Fibroblast of mammary gland (primary cell): ENCODE data around the gene OR2F1.
A peak's percentile ranks its signal among the peaks of the same experiment; 100 is the strongest.

Source experiments
- DNase-seq: peaks from one replicate; pipeline ENCODE4 v3.0.0-alpha.2; 2010; ENCODE audit warnings: low read depth
- H3K4me3 ChIP-seq: 2 replicates; pipeline ENCODE4 v1.5.1; 2011; ENCODE audit warnings: low read depth, mild to moderate bottlenecking, low read length, moderate library complexity; ENCODE audit not compliant: control insufficient read depth
- TF ChIP-seq, protein P1 (sequence below): conservative IDR thresholded peaks from 2 replicates; pipeline ENCODE4 v1.5.1; 2011; ENCODE audit warnings: low read depth, low read length, inconsistent platforms; ENCODE audit not compliant: control insufficient read depth, insufficient read depth

The OR2F1 gene, protein sequence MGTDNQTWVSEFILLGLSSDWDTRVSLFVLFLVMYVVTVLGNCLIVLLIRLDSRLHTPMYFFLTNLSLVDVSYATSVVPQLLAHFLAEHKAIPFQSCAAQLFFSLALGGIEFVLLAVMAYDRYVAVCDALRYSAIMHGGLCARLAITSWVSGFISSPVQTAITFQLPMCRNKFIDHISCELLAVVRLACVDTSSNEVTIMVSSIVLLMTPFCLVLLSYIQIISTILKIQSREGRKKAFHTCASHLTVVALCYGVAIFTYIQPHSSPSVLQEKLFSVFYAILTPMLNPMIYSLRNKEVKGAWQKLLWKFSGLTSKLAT

DNA sequence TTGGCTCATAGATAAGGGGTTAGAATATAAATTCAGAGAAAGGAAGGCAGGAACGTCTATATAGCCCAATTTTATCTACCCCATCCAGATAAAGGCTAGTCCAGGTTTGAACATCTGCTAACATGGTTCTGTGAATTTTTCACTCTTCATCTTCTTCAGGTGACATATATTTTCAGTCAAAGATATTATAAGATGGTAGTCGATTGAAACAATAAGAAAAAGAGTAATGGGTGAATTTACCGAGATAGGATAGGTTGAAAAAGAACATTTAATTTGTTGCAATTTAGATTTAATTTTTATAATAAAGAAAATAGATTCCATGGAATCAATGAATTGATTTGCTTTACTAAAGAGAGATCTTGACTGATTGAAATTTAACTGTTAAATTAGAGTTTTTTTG is at the start of gene OR2F1:
OR2F1 (plus strand) TSS at position 301 of the 400 bp plus-strand sequence. CDS start 5,127 bp downstream, outside the sequence.
- H3K4me3 ChIP-seq, result no peak within 1 kb of the TSS
- TF ChIP-seq, protein P1, sequence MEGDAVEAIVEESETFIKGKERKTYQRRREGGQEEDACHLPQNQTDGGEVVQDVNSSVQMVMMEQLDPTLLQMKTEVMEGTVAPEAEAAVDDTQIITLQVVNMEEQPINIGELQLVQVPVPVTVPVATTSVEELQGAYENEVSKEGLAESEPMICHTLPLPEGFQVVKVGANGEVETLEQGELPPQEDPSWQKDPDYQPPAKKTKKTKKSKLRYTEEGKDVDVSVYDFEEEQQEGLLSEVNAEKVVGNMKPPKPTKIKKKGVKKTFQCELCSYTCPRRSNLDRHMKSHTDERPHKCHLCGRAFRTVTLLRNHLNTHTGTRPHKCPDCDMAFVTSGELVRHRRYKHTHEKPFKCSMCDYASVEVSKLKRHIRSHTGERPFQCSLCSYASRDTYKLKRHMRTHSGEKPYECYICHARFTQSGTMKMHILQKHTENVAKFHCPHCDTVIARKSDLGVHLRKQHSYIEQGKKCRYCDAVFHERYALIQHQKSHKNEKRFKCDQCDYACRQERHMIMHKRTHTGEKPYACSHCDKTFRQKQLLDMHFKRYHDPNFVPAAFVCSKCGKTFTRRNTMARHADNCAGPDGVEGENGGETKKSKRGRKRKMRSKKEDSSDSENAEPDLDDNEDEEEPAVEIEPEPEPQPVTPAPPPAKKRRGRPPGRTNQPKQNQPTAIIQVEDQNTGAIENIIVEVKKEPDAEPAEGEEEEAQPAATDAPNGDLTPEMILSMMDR, result no peak
- no peak for DNase-seq

DNA sequence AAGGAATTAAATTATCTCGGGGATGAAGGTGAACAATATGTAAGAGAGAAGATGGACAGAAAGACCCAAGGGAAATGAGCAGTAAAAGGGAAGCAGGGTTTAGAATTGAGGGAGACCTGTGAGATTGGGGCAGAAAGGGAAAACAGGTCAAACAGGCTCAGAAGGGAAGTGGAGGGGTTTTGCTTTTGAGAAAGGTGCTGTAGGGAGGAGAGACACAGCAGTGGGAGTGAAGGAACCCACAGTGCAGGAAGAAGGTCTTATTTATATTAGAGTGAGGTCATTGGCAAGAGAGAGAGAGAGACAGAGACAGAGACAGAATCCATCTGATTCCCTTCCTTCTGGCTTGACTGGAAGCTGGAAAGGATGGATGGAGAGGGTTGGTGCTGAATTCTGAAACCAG is 49.1 kb upstream of the OR2F1 start:
- TF ChIP-seq, protein P1, result no peak
- no peak overlapping the region for H3K4me3 ChIP-seq
- DNase-seq, result no peak

DNA sequence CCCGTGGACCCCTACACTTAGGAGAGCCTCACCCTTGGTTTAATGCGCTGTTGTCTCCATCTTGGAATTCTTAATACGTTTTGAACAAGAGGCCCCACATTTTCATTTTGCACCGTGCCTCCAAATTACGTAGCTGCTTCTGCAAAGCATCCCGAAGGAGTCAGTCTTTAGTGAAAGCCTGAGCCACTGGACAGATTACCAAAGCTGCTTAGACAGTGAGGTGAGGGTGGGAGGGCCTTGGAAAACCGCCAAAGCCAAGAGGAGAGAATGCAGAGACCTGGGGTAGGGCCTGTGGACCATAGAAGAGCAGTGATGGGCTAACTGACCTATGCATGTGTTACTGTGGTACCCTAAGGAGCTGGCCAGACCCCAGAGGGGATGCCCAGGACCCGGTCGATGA is 48.5 kb upstream of the OR2F1 start:
- TF ChIP-seq, protein P1, result no peak
- DNase-seq, result no peak
- H3K4me3 ChIP-seq, result no peak overlapping the region

DNA sequence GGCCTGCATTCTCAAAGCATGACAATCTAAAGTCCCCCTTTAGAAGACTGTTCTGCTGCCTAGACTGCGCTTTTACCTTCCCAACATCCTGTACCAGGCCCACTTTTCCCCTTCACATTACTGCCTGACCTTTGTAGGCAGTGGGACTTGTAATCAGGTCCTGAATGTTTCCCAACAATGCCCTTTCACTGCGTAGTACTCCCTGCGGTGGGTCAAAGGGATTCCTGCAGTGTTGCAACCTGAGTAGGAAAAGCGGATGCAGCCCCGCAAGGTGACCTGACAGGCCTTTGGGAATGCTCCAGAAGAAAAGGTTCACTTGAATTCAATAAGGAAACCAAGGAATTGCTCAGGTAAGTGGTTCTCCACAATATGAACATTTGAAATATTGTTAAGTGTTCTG is 47.7 kb upstream of the OR2F1 start:
- TF ChIP-seq, protein P1, result no peak
- DNase-seq, result no peak
- no peak overlapping the region for H3K4me3 ChIP-seq

DNA sequence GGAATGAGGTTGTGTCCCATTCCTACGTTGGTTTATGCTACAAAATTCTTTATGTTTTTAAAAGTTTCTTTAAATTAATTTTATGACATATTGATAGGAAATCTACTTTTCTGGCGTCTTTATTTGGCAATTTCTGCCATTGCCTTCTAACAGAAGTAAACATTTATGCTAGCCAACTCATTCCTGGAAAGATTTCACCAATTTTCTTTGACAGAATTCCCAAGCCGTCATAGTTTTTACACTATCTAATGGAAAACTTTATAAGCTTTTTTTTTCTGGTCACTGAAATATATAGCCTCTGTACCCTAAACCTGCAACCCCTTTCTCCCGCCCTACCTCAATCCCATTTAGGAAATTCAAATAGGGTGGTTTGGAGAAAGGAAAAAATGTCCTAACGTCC is 46.5 kb upstream of the OR2F1 start:
- TF ChIP-seq, protein P1, result no peak
- no peak overlapping the region for H3K4me3 ChIP-seq
- DNase-seq, result no peak

DNA sequence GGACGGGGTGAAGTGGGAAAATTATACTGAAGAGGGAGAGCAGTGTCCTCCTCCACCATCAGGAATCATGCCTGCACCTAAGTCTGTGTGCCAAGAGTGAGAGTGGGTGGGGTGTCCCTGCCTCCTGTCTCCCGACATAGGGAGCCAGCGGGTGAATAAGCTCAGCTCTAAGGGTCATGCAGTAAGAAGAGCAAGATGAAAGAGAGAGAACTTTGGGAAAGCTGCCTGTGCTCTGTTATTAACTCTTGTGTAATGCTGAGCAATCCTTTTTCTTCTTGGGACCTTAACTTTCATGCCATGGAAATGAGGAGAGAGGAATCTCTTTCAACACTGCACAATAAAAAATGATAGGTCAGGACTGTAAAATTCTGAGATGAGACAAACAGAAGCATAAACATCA is 44.8 kb upstream of the OR2F1 start:
- no peak overlapping the region for H3K4me3 ChIP-seq
- TF ChIP-seq, protein P1, result no peak
- DNase-seq, result peak; percentile 44
